Activated T-cell treated with anti-CD3 and anti-CD28 coated beads, Interleukin-2, amount 50 U/mL, for 4 hours (primary cell): ENCODE data around the gene AMBP. TPM values are rescaled to one million over a fixed set of nuclear protein-coding genes. Genes with fewer than 3 reads are reported as not detected.
A peak's percentile ranks its signal among the peaks of the same experiment; 100 is the strongest.

Experiments used
- ATAC-seq, 2 donors: fragments of 200-7000 bp; cut with Tn5 transposase; one replicate each; pipeline ENCODE4 v1.10.0; 2021
- DNase-seq: peaks from one replicate; pipeline ENCODE4 v3.0.0-alpha.2; 2020
- H3K27me3 Mint-ChIP-seq: one replicate; pipeline ENCODE4 v1.8.0; 2021; ENCODE audit warnings: low read depth, mixed read lengths
- H3K36me3 Mint-ChIP-seq: one replicate; pipeline ENCODE4 v1.8.0; 2022; ENCODE audit warnings: mixed read lengths; ENCODE audit not compliant: insufficient read depth
- H3K4me1 Mint-ChIP-seq: one replicate; pipeline ENCODE4 v1.8.0; 2021; ENCODE audit warnings: low read depth, mixed read lengths
- H3K4me3 Mint-ChIP-seq: one replicate; pipeline ENCODE4 v1.8.0; 2021; ENCODE audit warnings: mild to moderate bottlenecking, moderate library complexity, mixed read lengths
- H3K9me3 Mint-ChIP-seq: one replicate; pipeline ENCODE4 v1.8.0; 2021; ENCODE audit warnings: mixed read lengths
- total RNA-seq, 3 donors: library from RNA; stranded (reverse); gene quantifications; one replicate each; pipeline ENCODE4 v1.2.1, GENCODE V29; 2021

AMBP gene
- total RNA-seq, 3 donors from 2014 or later: 1.1 to 1.7 (median 1.5) TPM

DNA sequence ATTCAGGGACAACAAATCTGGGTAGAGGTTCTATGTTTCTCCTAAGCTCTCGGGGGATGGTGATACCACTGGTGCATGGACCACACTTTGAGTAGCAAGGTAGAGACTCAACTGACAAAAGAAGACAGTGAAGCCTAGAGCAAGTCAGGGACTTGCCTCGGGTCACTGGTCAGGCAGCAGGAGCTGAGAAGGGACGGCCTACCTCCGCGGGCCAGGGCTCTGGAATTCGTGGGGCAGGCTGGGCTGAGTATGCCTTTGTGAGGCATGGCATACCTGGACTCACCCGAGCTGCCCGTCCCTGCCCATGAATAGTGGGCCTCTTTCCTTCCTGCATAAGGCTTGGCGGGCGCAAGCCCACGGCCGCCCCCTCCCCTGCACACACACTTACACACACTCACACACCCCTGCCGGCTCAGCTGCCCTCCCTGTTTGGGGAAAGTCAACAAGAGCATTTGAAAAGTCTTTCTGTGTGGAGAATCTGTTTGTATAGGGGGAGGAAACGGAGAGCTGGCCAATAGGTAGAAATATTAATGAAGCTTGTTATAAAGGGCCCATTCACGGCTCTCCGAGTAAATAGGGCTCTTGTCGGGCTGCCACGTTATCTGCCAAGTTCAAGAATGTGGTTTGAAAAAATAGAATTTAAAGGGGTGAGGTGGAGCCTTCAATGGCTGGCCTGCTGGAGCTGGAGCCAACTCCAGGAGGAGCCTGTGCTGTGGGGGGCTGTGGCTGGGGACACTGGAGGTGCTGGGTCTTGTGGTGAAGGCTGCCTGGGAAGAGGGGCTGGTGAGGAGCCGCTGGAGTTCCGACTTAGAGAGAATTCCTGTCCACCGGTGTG lies 40.1 kb upstream of the AMBP start:
- ATAC-seq: no peak

GRCh38 chr9:114117614-114117995 lies 39.5 kb upstream of the AMBP start:
- Mint-ChIP-seq H3K4me1 (no peaks in the 10 kb centered on the region), H3K36me3 (no peaks in the 10 kb centered on the region), H3K4me3 (no peak overlapping the region), H3K27me3 (peaks cover 22% of the 10 kb centered on the region), H3K9me3 (no peaks in the 10 kb centered on the region)
- ATAC-seq: no peak
- no peak for DNase-seq

More for the DNA sequence above, 40.1 kb upstream of the AMBP start:
- Mint-ChIP-seq H3K4me1 (no peaks in the 10 kb centered on the region), H3K27me3 (peaks cover 18% of the 10 kb centered on the region), H3K4me3 (no peak overlapping the region), H3K9me3 (no peaks in the 10 kb centered on the region), H3K36me3 (no peaks in the 10 kb centered on the region)
- DNase-seq: no peak

- DNase-seq (no peak), ATAC-seq (no peak)
- Mint-ChIP-seq H3K4me3 (no peak overlapping the region), H3K36me3 (no peaks in the 10 kb centered on the region), H3K9me3 (no peaks in the 10 kb centered on the region), H3K27me3 (peaks cover 24% of the 10 kb centered on the region), H3K4me1 (no peaks in the 10 kb centered on the region)
Measured at GRCh38 chr9:114116126-114116747, 38.1 kb upstream of the AMBP start.

DNA sequence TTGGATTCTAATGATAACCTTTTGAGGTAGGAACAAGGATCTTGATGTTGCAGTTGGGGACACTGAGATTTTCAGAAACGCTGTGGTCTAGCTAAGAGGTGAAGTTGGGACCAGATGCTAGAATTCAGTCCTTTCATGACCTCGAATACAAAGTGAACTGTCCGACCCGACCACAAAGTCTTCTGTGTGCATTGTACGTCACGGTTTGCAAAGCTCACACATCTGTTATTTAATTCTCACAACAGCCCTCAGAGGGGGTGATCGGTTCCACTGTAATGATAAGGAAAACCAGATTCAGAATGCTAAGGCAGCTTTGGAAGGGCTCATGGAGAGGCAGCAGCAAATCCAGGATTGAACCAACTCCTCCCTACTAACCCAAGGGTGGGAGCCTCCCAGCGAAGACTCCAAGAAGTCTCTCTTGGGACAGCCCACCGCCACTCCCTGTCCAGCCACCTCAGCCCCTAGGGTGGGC lies 37.6 kb upstream of the AMBP start:
- no peaks in the 10 kb centered on the region for H3K9me3 Mint-ChIP-seq
- no peak overlapping the region for H3K4me3 Mint-ChIP-seq
- ATAC-seq: no peak
- H3K4me1 Mint-ChIP-seq: no peaks in the 10 kb centered on the region
- DNase-seq: no peak
- peaks cover 24% of the 10 kb centered on the region for H3K27me3 Mint-ChIP-seq
- no peaks in the 10 kb centered on the region for H3K36me3 Mint-ChIP-seq

DNA sequence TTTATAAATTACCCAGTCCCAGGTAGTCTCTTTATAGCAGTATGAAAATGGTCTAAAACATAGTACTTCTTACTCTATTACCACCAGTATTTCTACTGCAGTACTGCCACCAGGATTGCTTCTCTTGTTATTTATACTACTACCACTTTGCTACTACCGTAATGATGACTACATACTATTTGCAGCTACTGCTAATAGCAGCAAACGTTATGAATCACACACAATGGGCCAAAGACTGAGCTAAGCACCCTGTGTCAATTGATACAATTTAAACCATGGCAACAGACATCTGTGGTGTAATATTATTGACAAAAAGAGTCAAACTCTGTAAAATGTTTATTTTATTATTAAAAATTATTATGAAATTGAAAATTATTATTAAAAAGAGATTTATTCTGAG lies 36.3 kb upstream of the AMBP start:
- no peak for DNase-seq
- Mint-ChIP-seq H3K36me3 (no peaks in the 10 kb centered on the region), H3K27me3 (peaks cover 24% of the 10 kb centered on the region), H3K4me1 (no peaks in the 10 kb centered on the region), H3K4me3 (no peak overlapping the region), H3K9me3 (no peaks in the 10 kb centered on the region)
- no peak for ATAC-seq

DNA sequence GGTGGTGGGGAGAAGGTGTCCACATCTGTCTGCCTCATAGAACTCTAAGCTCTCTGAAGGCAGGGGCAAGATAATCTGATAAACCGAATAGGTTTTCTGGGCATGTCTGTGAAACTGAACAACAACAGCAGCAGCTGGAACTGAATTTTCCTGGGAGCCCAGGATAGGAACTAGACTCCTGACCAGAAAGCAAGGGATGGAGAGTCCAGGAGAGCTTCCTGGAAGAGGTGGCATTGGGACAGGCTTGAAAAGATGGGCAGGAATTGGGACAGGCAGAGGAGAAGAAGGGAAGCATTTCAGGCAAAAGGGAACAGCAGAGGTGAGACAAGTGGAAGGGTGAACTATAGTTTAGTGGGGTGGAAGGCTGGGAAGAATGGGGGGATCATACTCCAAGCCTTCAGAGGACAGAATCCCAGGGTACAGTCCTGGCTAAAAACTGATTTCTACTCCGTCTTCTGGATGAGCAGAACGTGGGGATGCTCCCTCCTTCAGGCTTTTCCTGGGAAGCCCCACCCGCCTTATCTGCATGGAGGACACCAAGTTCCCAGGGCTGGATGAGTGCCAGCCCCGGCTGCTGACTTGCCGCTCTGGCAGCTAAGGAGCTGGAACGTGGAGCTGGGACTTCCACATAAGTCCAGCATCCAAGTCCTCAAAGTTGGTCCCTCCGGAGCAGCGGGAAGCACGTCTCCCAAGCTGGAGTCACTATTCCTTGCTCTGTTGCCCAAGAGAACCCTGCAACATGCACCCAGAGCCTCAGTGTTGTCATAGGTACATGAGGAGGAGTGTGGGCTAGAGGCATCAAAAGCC lies 34.9 kb upstream of the AMBP start:
- no peaks in the 10 kb centered on the region for H3K9me3 Mint-ChIP-seq
- H3K36me3 Mint-ChIP-seq: no peaks in the 10 kb centered on the region
- DNase-seq: no peak
- H3K27me3 Mint-ChIP-seq: peaks cover 24% of the 10 kb centered on the region
- no peaks in the 10 kb centered on the region for H3K4me1 Mint-ChIP-seq
- H3K4me3 Mint-ChIP-seq: no peak overlapping the region
- ATAC-seq: no peak

DNA sequence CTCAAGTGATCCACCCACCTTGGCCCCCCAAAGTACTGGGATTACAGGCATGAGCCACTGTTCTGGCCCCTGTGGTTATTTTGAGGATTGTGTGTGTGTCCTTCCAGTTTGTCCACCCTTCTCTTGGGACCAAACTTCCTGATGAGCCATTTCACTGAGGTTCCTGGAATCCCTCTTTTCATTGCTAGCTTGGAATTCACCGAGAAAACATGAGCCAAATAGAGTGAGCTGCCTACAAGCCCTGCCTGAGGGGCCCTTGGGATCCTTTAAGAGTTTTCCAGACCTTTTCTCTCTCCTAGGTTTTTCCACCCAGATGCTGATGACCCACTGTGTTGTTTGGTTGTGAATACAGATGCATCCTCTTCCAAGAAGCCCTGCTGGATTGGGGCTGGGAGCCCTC lies 34.2 kb upstream of the AMBP start:
- DNase-seq (no peak), ATAC-seq (no peak)
- no peaks in the 10 kb centered on the region for H3K36me3 Mint-ChIP-seq
- peaks cover 18% of the 10 kb centered on the region for H3K27me3 Mint-ChIP-seq
- no peaks in the 10 kb centered on the region for H3K9me3 Mint-ChIP-seq
- H3K4me3 Mint-ChIP-seq: no peak overlapping the region
- no peaks in the 10 kb centered on the region for H3K4me1 Mint-ChIP-seq

- Mint-ChIP-seq H3K36me3 (no peaks in the 10 kb centered on the region), H3K4me3 (no peak overlapping the region), H3K4me1 (no peaks in the 10 kb centered on the region), H3K9me3 (no peaks in the 10 kb centered on the region), H3K27me3 (peaks cover 12% of the 10 kb centered on the region)
- no peak for ATAC-seq
- DNase-seq: no peak
Measured at GRCh38 chr9:114110180-114110579, 32.1 kb upstream of the AMBP start.

DNA sequence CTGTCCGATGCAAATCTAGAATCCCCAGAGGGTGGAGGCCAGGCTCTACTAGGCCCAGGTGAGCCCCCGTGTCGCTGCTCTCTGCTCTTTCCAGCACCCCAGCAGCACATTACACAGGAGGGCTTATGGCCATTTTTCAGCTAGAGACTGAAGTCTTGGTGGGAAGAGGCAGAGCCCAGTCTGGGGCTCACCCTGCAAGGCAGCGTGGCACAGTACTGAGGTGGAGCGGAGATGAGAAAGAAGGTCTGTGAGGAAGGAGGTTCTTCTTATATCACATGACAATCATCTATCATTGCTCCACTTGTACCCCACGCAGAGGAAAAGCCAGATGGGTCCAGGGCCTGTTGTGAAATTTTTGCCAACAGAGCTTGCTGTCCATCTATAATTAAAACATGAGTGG lies 31.0 kb upstream of the AMBP start:
- DNase-seq (no peak), ATAC-seq (no peak)
- no peaks in the 10 kb centered on the region for H3K4me1 Mint-ChIP-seq
- H3K27me3 Mint-ChIP-seq: peaks cover 10% of the 10 kb centered on the region
- H3K4me3 Mint-ChIP-seq: no peak overlapping the region
- no peaks in the 10 kb centered on the region for H3K36me3 Mint-ChIP-seq
- no peaks in the 10 kb centered on the region for H3K9me3 Mint-ChIP-seq

DNA sequence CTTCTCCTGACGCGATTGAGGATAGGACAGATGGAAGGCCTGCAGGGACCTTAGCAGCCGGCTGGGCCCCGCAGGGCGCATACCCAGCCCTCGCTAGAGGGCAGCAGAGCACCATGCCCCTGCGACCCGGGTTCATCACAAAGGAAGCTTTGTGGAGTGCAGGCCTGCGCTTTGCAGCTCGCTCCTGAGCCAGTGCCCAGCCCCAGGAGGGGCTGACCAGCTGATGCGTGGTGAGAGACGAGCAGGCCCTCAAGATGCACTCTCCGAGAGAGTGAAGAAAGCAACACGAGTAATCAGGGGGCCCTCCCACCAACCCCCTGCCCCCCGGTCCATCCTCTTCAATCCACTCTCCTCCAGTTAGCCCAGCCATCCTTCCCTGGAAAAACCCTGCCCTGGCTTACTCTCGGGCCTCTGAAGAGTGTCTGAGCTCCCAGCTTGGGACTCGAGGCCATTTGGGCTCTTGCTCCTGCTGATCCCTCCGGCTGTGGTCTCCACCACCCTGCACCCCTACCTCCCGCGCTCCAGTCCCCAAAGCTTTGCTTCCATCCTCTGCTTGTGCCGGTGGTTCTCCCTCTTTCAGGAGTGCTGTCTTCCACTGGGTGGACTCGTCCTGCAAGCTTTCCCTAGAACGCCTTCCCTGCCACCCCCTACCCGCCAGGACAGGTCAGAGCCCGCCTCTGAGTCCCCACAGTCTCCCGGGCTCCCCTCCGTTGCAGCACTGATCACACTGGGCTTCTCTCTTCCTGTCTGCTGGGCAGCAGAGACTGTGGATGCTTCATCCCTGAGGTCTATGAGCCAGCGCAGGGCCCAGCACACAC lies 30.1 kb upstream of the AMBP start:
- H3K4me1 Mint-ChIP-seq: no peaks in the 10 kb centered on the region
- no peaks in the 10 kb centered on the region for H3K9me3 Mint-ChIP-seq
- no peak overlapping the region for H3K4me3 Mint-ChIP-seq
- DNase-seq (peak; percentile 36), ATAC-seq (peak; percentile 81 to 82)
- peaks cover 7% of the 10 kb centered on the region for H3K27me3 Mint-ChIP-seq
- H3K36me3 Mint-ChIP-seq: no peaks in the 10 kb centered on the region

DNA sequence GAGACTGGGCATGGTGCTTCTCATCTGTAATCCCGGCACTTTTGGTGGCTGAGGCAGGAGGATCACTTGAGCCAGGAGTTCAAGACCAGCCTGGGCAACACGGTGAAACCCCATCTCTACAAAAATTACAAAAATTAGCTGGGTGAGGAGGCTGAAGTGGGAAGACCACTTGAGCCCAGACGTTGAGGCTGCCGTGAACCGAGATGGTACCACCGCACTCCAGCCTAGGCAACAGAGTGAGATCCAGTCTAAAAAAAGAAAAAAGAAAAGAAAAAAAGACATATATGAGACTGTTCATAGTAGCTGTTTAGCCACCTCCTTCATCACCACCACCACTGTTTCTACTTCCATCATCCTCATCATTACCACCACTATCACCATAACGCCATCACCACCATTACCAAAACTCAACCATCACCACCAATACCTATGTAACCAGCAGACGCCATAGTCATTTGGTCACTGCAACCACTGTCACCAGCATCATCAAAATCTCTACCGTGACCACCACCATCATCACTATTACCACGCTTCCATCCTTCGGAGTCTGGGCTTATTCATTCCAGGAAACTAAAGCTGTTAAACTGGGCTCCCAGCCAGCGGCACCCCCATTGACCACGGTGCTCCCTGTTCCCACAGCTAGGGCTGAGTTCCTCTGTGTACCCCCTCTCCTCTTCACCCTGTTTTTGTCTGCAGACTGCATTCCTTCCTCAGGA lies 29.3 kb upstream of the AMBP start:
- no peaks in the 10 kb centered on the region for H3K9me3 Mint-ChIP-seq
- no peak for DNase-seq

DNA sequence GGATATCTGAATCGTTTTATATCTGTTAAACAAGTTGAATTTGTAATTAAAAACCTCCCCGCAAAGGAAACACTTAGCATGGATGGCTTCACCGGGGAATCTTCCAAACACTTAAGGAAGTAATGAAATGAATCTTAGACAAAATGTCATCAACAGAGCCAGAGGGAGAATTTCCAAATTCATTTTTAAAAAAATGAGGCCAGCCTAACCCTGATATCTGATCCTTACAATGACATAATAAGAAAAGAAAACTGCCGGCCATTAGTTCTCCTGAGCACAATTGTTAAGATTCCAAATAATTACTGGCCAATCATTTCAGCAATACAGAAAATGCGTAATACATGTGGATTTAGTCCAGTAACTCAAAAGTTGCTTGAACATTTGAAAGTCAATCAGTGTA lies 27.1 kb upstream of the AMBP start:
- Mint-ChIP-seq H3K4me3 (no peak overlapping the region), H3K4me1 (no peaks in the 10 kb centered on the region), H3K36me3 (no peaks in the 10 kb centered on the region), H3K9me3 (peaks cover 7% of the 10 kb centered on the region), H3K27me3 (peaks cover 5% of the 10 kb centered on the region)
- no peak for DNase-seq
- ATAC-seq: no peak

More for the DNA sequence above, 29.3 kb upstream of the AMBP start:
- Mint-ChIP-seq H3K4me1 (no peaks in the 10 kb centered on the region), H3K4me3 (no peak overlapping the region), H3K36me3 (no peaks in the 10 kb centered on the region), H3K27me3 (peaks cover 3% of the 10 kb centered on the region)
- peak; percentile 14 to 18 for ATAC-seq

DNA sequence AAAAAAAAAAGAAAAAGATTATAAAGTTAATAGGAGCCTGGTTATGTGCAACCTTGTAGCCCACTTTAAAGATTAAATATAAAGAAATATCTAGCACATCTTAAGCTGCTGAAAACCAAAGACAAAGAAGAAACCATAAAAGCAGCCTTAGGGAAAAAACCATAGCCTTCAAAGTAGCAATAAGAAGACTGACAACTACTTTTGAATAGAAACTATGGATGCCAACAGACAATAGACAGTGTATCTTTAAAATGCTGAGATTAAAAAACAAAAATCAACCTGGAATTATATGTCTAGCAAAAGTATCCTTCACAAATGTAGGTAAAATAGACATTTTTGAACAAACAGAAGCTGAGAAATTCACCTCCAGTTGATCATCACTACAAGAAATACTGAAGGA lies 24.4 kb upstream of the AMBP start:
- peaks cover 7% of the 10 kb centered on the region for H3K9me3 Mint-ChIP-seq
- no peak for DNase-seq
- H3K4me3 Mint-ChIP-seq: no peak overlapping the region
- H3K4me1 Mint-ChIP-seq: peaks cover 3% of the 10 kb centered on the region
- ATAC-seq: no peak
- peaks cover 14% of the 10 kb centered on the region for H3K27me3 Mint-ChIP-seq
- H3K36me3 Mint-ChIP-seq: no peaks in the 10 kb centered on the region
